CD4-positive, alpha-beta T cell treated with Interleukin-6 at 100 ng/mL for 8 hours (primary cell): ENCODE measurements around the gene CHGA.

Source experiments
- DNase-seq: peaks from one replicate; pipeline ENCODE4 v3.0.0-alpha.2; 2020; ENCODE audit warnings: mixed read lengths, low spot score

CHGA gene

GRCh38 chr14:92962031-92962830, 39.3 kb downstream of the CHGA start:
- DNase-seq: no peak

- no peak for DNase-seq
These were observed 39.8 kb downstream of the CHGA start for GRCh38 chr14:92962831-92963095.

GRCh38 chr14:92963301-92964123, 40.6 kb downstream of the CHGA start:
- DNase-seq: no peak

GRCh38 chr14:92964124-92965109, 41.5 kb downstream of the CHGA start:
- DNase-seq: no peak

GRCh38 chr14:92965281-92965680, 42.3 kb downstream of the CHGA start:
- DNase-seq: no peak

GRCh38 chr14:92967346-92967926, 44.5 kb downstream of the CHGA start:
- no peak for DNase-seq

GRCh38 chr14:92968291-92969020, 45.5 kb downstream of the CHGA start:
- no peak for DNase-seq

GRCh38 chr14:92969430-92969829, 46.5 kb downstream of the CHGA start:
- DNase-seq: no peak

GRCh38 chr14:92969871-92970270, 46.9 kb downstream of the CHGA start:
- DNase-seq: no peak

GRCh38 chr14:92970271-92970670, 47.3 kb downstream of the CHGA start:
- no peak for DNase-seq

- no peak for DNase-seq
These were observed 48.7 kb downstream of the CHGA start for GRCh38 chr14:92971601-92972180.

GRCh38 chr14:92973261-92973797, 50.4 kb downstream of the CHGA start:
- DNase-seq: no peak

- DNase-seq: no peak
These were observed 50.9 kb downstream of the CHGA start for GRCh38 chr14:92973798-92974372.

- DNase-seq: no peak
These were observed 51.8 kb downstream of the CHGA start for GRCh38 chr14:92974541-92975345.

GRCh38 chr14:92976268-92976667, 53.3 kb downstream of the CHGA start:
- no peak for DNase-seq

GRCh38 chr14:92978229-92979021, 55.5 kb downstream of the CHGA start:
- no peak for DNase-seq

GRCh38 chr14:92980866-92981265, 57.9 kb downstream of the CHGA start:
- DNase-seq: no peak

GRCh38 chr14:92981726-92982125, 58.8 kb downstream of the CHGA start:
- no peak for DNase-seq

- DNase-seq: no peak
These were observed 60.0 kb downstream of the CHGA start for GRCh38 chr14:92982956-92983355.
